Thyroid gland (tissue), 4 donors: ENCODE results near the gene TIMM23B. TPM values are rescaled to one million over a fixed set of nuclear protein-coding genes. Genes with fewer than 3 reads are reported as not detected.
"Not testable (repeated sequence)": the region's sequence is repeated elsewhere in the genome, so short reads cannot be mapped to it uniquely, and the experiment has no call there.

Experiments used
- DNase-seq, 2 donors: peaks; one replicate each; pipeline ENCODE4 v3.0.0-alpha.2; 2019
- H3K27ac ChIP-seq, 3 donors: fragments of 200-600 bp; sonication (generic); 1 replicate in 2 of 3; 2 replicates in 1 of 3; pipeline ENCODE4 v1.5.1; 2016 to 2019; ENCODE audit warnings: mild to moderate bottlenecking in 1 of 3, moderate library complexity in 1 of 3
- H3K27me3 ChIP-seq: fragments of 200-600 bp; sonication (generic); one replicate; pipeline ENCODE4 v1.5.1; 2019
- H3K36me3 ChIP-seq, 2 donors: fragments of 200-600 bp; sonication (generic); one replicate each; pipeline ENCODE4 v1.5.1; 2016 to 2019
- H3K4me1 ChIP-seq, 2 donors: fragments of 200-600 bp; sonication (generic); one replicate each; pipeline ENCODE4 v1.5.1; 2017 to 2019
- H3K4me3 ChIP-seq, 3 donors: fragments of 200-600 bp; sonication (generic); replicated peaks in 1 of 3; 1 replicate in 2 of 3; 2 replicates in 1 of 3; pipeline ENCODE4 v1.5.1; 2016; ENCODE audit warnings: mild to moderate bottlenecking in 1 of 3
- H3K9me3 ChIP-seq: fragments of 200-600 bp; sonication (generic); one replicate; pipeline ENCODE4 v1.5.1; 2017
- WGBS, 2 donors: methylation state at CpG; one replicate each; pipeline ENCODE4 v1.1.5; 2017; 5-methylcytosine and 5-hydroxymethylcytosine counted together
- intact Hi-C: fragments of 100-400 bp; cut with DNase I; formaldehyde crosslinking; loops from one replicate; pipeline ENCODE4 v1.15.1; 2023
- total RNA-seq, 4 donors: library from RNA; depleted of rRNA; stranded (reverse); fragments of >200 nt; gene quantifications; one replicate each; pipeline ENCODE4 v1.2.3, GENCODE V29; 2016

TIMM23B gene
- total RNA-seq, 4 donors from 2014 or later = 18.9 to 48.9 (median 25.0) TPM

- WGBS, 2 donors = 0% methylated on average over 12 of the region's 12 CpGs
- H3K36me3 ChIP-seq, intact Hi-C loops, DNase-seq, H3K27me3 ChIP-seq, H3K9me3 ChIP-seq: not testable (repeated sequence)
- Histone ChIP-seq H3K4me3 (peak overlapping the region; percentile 31 to 78 (median 68)), H3K27ac (peak overlapping the region in 2 of 3 donors; percentile 26 to 39), H3K4me1 (peaks cover 4 to 14% of the 10 kb centered on the region in 2 donors)
Observed at GRCh38 chr10:49942339-49942705, 469 bp downstream of the TIMM23B start.

- 87 to 95% methylated on average over 2 of the region's 2 CpGs for WGBS, 2 donors
- not testable (repeated sequence) for DNase-seq
Observed at GRCh38 chr10:49943607-49944006, 1.8 kb downstream of the TIMM23B start.

DNA sequence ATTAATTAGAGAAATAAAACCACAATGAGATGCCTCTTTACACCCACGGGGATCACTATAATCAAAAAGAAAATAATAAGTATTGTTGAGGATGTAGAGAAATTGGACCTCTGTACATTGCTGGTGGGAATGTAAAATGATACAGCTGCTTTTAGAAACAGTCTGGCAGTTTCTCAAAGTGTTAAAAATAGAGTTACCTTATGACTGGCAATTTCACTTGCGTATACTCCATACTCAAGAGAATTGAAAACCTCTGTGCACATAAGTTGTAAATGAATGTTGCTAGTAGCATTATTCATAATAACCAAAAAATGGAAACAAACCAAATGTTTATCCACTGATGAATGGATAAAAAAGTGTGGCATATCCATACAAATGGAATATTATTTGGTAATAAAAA, 6.3 kb downstream of the TIMM23B start:
- not testable (repeated sequence) for DNase-seq, H3K4me3 ChIP-seq
- WGBS, 2 donors = 97 to 98% methylated on average over 1 of the region's 2 CpGs

More at GRCh38 chr10:49943607-49944006, 1.8 kb downstream of the TIMM23B start:
- H3K27me3 ChIP-seq, H3K9me3 ChIP-seq, H3K4me3 ChIP-seq, H3K36me3 ChIP-seq, intact Hi-C loops, H3K27ac ChIP-seq: not testable (repeated sequence)
- peaks cover 4 to 14% of the 10 kb centered on the region in 2 donors for H3K4me1 ChIP-seq

DNA sequence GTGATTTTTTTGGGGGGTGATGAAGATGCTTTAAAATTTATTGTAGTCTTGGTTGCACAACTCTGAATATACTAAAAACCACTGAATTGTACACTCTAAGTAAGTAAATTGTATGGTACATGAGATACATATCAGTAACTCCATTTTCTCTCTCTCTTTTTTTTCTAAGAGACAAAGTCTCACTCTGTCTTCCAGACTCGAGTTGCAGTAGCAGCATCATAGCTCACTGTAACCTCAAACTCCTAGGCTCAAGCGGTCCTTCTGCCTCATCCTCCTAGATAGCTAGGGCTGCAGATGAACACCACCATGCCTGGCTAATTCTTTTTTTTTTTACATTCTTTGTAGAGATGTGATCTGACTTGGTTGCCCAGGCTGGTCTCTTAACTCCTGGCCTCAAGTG, 6.9 kb downstream of the TIMM23B start:
- DNase-seq, H3K4me1 ChIP-seq, H3K36me3 ChIP-seq, H3K27me3 ChIP-seq, H3K9me3 ChIP-seq, H3K27ac ChIP-seq, H3K4me3 ChIP-seq, intact Hi-C loops: not testable (repeated sequence)
- 97 to 100% methylated on average over 2 of the region's 2 CpGs for WGBS, 2 donors

More for the DNA sequence above, 6.3 kb downstream of the TIMM23B start:
- H3K36me3 ChIP-seq, H3K4me1 ChIP-seq, H3K27ac ChIP-seq, H3K27me3 ChIP-seq, H3K9me3 ChIP-seq, intact Hi-C loops: not testable (repeated sequence)

GRCh38 chr10:49952006-49952405, 10.2 kb downstream of the TIMM23B start:
- H3K27ac ChIP-seq, H3K4me3 ChIP-seq, H3K4me1 ChIP-seq, H3K36me3 ChIP-seq, intact Hi-C loops, H3K27me3 ChIP-seq, DNase-seq, H3K9me3 ChIP-seq: not testable (repeated sequence)
- 86 to 87% methylated on average over 3 of the region's 3 CpGs for WGBS, 2 donors

GRCh38 chr10:49953122-49953521, 11.3 kb downstream of the TIMM23B start:
- H3K4me3 ChIP-seq, DNase-seq, H3K36me3 ChIP-seq, H3K27me3 ChIP-seq, H3K4me1 ChIP-seq, H3K9me3 ChIP-seq, intact Hi-C loops, H3K27ac ChIP-seq: not testable (repeated sequence)
- 84 to 86% methylated on average over 3 of the region's 3 CpGs for WGBS, 2 donors

DNA sequence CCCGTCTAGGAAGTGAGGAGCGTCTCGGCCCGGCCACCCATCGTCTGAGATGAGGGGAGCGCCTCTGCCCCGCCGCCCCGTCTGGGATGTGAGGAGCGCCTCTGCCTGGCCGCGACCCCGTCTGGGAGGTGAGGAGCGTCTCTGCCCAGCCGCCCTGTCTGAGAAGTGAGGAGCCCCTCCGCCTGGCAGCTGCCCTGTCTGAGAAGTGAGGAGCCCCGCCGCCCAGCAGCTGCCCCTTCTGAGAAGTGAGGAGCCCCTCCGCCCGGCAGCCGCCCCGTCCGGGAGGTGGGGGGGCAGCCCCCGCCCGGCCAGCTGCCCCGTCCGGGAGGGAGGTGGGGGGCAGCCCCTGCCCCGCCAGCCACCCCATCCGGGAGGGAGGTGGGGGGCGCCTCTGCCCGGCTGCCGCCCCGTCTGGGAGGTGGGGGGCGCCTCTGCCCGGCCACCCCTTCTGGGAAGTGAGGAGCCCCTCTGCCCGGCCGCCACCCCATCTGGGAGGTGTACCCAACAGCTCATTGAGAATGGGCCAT, 28.5 kb downstream of the TIMM23B start:
- intact Hi-C loops, H3K9me3 ChIP-seq, H3K4me3 ChIP-seq, DNase-seq, H3K4me1 ChIP-seq, H3K27me3 ChIP-seq, H3K36me3 ChIP-seq, H3K27ac ChIP-seq: not testable (repeated sequence)
- 96 to 100% methylated on average over 3 to 9 of the region's 37 CpGs for WGBS, 2 donors

- DNase-seq, H3K9me3 ChIP-seq, intact Hi-C loops, H3K4me3 ChIP-seq, H3K27ac ChIP-seq, H3K36me3 ChIP-seq, H3K4me1 ChIP-seq, H3K27me3 ChIP-seq: not testable (repeated sequence)
- 67 to 73% methylated on average over 2 of the region's 2 CpGs for WGBS, 2 donors
Observed at GRCh38 chr10:49971466-49971865, 29.6 kb downstream of the TIMM23B start.

- H3K4me3 ChIP-seq, DNase-seq, H3K27ac ChIP-seq, H3K36me3 ChIP-seq, intact Hi-C loops, H3K4me1 ChIP-seq, H3K27me3 ChIP-seq, H3K9me3 ChIP-seq: not testable (repeated sequence)
- WGBS, 2 donors = 95% methylated on average over 3 of the region's 3 CpGs
Observed at GRCh38 chr10:49972094-49972493, 30.2 kb downstream of the TIMM23B start.

DNA sequence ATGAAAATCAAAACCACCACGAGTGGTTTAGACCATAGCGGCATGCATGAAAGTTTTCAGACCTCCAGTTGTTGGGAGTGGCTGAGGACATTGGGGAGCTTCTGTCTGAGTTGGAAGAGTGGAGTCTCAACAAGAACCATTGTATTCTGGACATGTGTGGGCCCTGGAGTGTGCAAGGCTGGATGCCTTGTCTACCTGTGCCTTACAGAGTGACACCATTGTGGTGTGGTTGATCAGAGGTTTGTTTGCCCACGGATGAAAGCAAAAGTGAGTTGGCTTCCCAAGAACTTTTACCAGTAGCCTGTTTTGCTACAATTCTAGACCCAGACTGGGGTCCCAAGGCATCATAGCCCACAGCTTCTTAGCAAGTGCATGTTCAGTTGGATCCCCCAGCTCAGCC, 35.9 kb downstream of the TIMM23B start:
- not testable (repeated sequence) for H3K4me3 ChIP-seq, H3K27me3 ChIP-seq

GRCh38 chr10:49987207-49987606, 45.4 kb downstream of the TIMM23B start:
- H3K36me3 ChIP-seq, H3K4me1 ChIP-seq, H3K27me3 ChIP-seq, H3K27ac ChIP-seq, H3K4me3 ChIP-seq, intact Hi-C loops, DNase-seq, H3K9me3 ChIP-seq: not testable (repeated sequence)
- 89 to 100% methylated on average over 2 to 3 of the region's 3 CpGs for WGBS, 2 donors

More for the DNA sequence above, 35.9 kb downstream of the TIMM23B start:
- DNase-seq, H3K9me3 ChIP-seq, H3K27ac ChIP-seq, intact Hi-C loops, H3K4me1 ChIP-seq, H3K36me3 ChIP-seq: not testable (repeated sequence)
- WGBS, 2 donors = 90 to 99% methylated on average over 3 of the region's 3 CpGs

DNA sequence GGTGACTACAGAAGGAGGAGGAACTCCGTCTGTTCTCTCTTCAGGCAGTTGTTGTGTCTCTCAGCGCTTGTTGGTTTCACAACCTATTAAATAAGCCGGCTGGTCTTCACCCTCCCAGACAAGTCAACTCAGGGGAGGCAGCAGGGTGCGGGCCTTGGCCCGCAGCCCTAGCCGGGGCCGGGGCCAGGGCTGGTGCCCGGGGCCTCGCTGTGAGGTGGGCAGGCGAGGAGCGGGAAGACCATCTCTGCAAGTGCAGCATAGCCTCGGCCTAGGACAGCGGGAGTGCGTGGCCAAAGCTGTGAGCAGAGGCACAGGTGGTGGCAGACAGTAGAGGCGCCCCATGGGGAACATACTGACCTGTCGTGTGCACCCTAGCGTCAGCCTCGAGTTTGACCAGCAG, 46.5 kb downstream of the TIMM23B start, which contains the start of gene AGAP6:
TSS of gene AGAP6 (plus strand) at position 31 of the 400 bp plus-strand sequence. CDS start at position 341, 310 bp downstream.
- H3K9me3 ChIP-seq, H3K4me3 ChIP-seq, H3K27ac ChIP-seq, H3K4me1 ChIP-seq, intact Hi-C loops, DNase-seq, H3K27me3 ChIP-seq, H3K36me3 ChIP-seq: not testable (repeated sequence)
- WGBS, 2 donors = 89 to 98% methylated on average over 10 to 14 of the region's 18 CpGs

GRCh38 chr10:49995321-49995720, 53.5 kb downstream of the TIMM23B start:
- H3K36me3 ChIP-seq, H3K4me3 ChIP-seq, H3K27me3 ChIP-seq, H3K4me1 ChIP-seq, DNase-seq, H3K27ac ChIP-seq, H3K9me3 ChIP-seq, intact Hi-C loops: not testable (repeated sequence)
- WGBS, 2 donors = 83 to 98% methylated on average over 5 of the region's 5 CpGs
